ENCODE data around the gene SLC27A3. TPM values are rescaled to one million over a fixed set of nuclear protein-coding genes. Genes with fewer than 3 reads are reported as not detected.

SLC27A3 gene
- total RNA-seq, 1 donor from 2014 or later = 10.8 TPM

GRCh38 chr1:153791648-153792253 is 16.5 kb downstream of the SLC27A3 start:
- Mint-ChIP-seq H3K9me3 (no peaks in the 10 kb centered on the region), H3K4me3 (peak overlapping the region; percentile 12), H3K36me3 (ENCODE audit: low read depth) (peaks cover 3% of the 10 kb centered on the region), H3K27ac (peak overlapping the region; percentile 79), H3K27me3 (ENCODE audit: insufficient read depth) (peaks cover 12% of the 10 kb centered on the region), H3K4me1 (ENCODE audit: low read depth) (peaks cover 36% of the 10 kb centered on the region)
- no peak for DNase-seq (ENCODE audit: low spot score)
- intact Hi-C loops (cut with micrococcal nuclease) = loop anchor here (2.0 to 10.0 kb wide), 4 partner anchors 13 to 481 kb away; partner anchors contain the start of genes HAX1 and NUP210L

- peaks cover 3% of the 10 kb centered on the region for H3K36me3 Mint-ChIP-seq (ENCODE audit: low read depth)
- intact Hi-C loops (cut with micrococcal nuclease) = loop anchor here (5.0 to 10.0 kb wide), 2 partner anchors 362 to 480 kb away; partner anchors contain the start of genes HAX1 and NUP210L
These were observed 17.4 kb downstream of the SLC27A3 start for GRCh38 chr1:153792631-153793041.

GRCh38 chr1:153793261-153793972 is 18.2 kb downstream of the SLC27A3 start:
- no peaks in the 10 kb centered on the region for H3K27me3 Mint-ChIP-seq (ENCODE audit: insufficient read depth)
- no peak overlapping the region for H3K4me3 Mint-ChIP-seq
- peaks cover 3% of the 10 kb centered on the region for H3K36me3 Mint-ChIP-seq (ENCODE audit: low read depth)
- H3K27ac Mint-ChIP-seq = no peak overlapping the region
- intact Hi-C loops (cut with micrococcal nuclease) = loop anchor here (5.0 to 10.0 kb wide), 2 partner anchors 361 to 479 kb away; partner anchors contain the start of genes HAX1 and NUP210L
- DNase-seq (ENCODE audit: low spot score) = no peak
- no peaks in the 10 kb centered on the region for H3K9me3 Mint-ChIP-seq
- H3K4me1 Mint-ChIP-seq (ENCODE audit: low read depth) = peaks cover 43% of the 10 kb centered on the region

More at GRCh38 chr1:153792631-153793041, 17.4 kb downstream of the SLC27A3 start:
- Mint-ChIP-seq H3K27me3 (ENCODE audit: insufficient read depth) (peaks cover 6% of the 10 kb centered on the region), H3K4me3 (no peak overlapping the region), H3K9me3 (no peaks in the 10 kb centered on the region), H3K27ac (no peak overlapping the region), H3K4me1 (ENCODE audit: low read depth) (peaks cover 43% of the 10 kb centered on the region)
- no peak for DNase-seq (ENCODE audit: low spot score)

- no peak overlapping the region for H3K27ac Mint-ChIP-seq
- H3K4me1 Mint-ChIP-seq (ENCODE audit: low read depth) = peaks cover 43% of the 10 kb centered on the region
- intact Hi-C loops (cut with micrococcal nuclease) = loop anchor here (5.0 to 10.0 kb wide), 2 partner anchors 361 to 478 kb away; partner anchors contain the start of genes HAX1 and NUP210L
- H3K27me3 Mint-ChIP-seq (ENCODE audit: insufficient read depth) = no peaks in the 10 kb centered on the region
- no peak for DNase-seq (ENCODE audit: low spot score)
- peaks cover 3% of the 10 kb centered on the region for H3K36me3 Mint-ChIP-seq (ENCODE audit: low read depth)
- H3K4me3 Mint-ChIP-seq = no peak overlapping the region
- no peaks in the 10 kb centered on the region for H3K9me3 Mint-ChIP-seq
These were observed 18.9 kb downstream of the SLC27A3 start for GRCh38 chr1:153793973-153794615.

- peak overlapping the region; percentile 55 for H3K27ac Mint-ChIP-seq
- no peak overlapping the region for H3K4me3 Mint-ChIP-seq
- H3K9me3 Mint-ChIP-seq = no peaks in the 10 kb centered on the region
- H3K27me3 Mint-ChIP-seq (ENCODE audit: insufficient read depth) = no peaks in the 10 kb centered on the region
- DNase-seq (ENCODE audit: low spot score) = no peak
- H3K4me1 Mint-ChIP-seq (ENCODE audit: low read depth) = peaks cover 38% of the 10 kb centered on the region
- peaks cover 3% of the 10 kb centered on the region for H3K36me3 Mint-ChIP-seq (ENCODE audit: low read depth)
- intact Hi-C loops (cut with micrococcal nuclease) = loop anchor here (5.0 to 10.0 kb wide), 2 partner anchors 360 to 478 kb away; partner anchors contain the start of genes HAX1 and NUP210L
These were observed 19.6 kb downstream of the SLC27A3 start for GRCh38 chr1:153794624-153795329.

GRCh38 chr1:153795330-153795837 is 20.2 kb downstream of the SLC27A3 start:
- H3K4me3 Mint-ChIP-seq = no peak overlapping the region
- no peak overlapping the region for H3K27ac Mint-ChIP-seq
- no peaks in the 10 kb centered on the region for H3K9me3 Mint-ChIP-seq
- H3K36me3 Mint-ChIP-seq (ENCODE audit: low read depth) = no peaks in the 10 kb centered on the region
- H3K27me3 Mint-ChIP-seq (ENCODE audit: insufficient read depth) = no peaks in the 10 kb centered on the region
- no peak for DNase-seq (ENCODE audit: low spot score)
- intact Hi-C loops (cut with micrococcal nuclease) = loop anchor here (10.0 kb wide), 1 partner anchor 359 kb away; the partner anchor contains the start of gene NUP210L
- peaks cover 32% of the 10 kb centered on the region for H3K4me1 Mint-ChIP-seq (ENCODE audit: low read depth)

- Mint-ChIP-seq H3K27me3 (ENCODE audit: insufficient read depth) (no peaks in the 10 kb centered on the region), H3K9me3 (no peaks in the 10 kb centered on the region), H3K27ac (no peak overlapping the region), H3K4me3 (no peak overlapping the region), H3K4me1 (ENCODE audit: low read depth) (peaks cover 25% of the 10 kb centered on the region), H3K36me3 (ENCODE audit: low read depth) (no peaks in the 10 kb centered on the region)
- intact Hi-C loops (cut with micrococcal nuclease) = loop anchor here (2.0 to 10.0 kb wide), 3 partner anchors 127 to 359 kb away; partner anchors contain the start of genes GATAD2B, JTB and NUP210L
- DNase-seq (ENCODE audit: low spot score) = no peak
These were observed 21.0 kb downstream of the SLC27A3 start for GRCh38 chr1:153795934-153796785.

GRCh38 chr1:153796786-153797659 is 21.8 kb downstream of the SLC27A3 start:
- intact Hi-C loops (cut with micrococcal nuclease) = loop anchor here (1.0 to 10.0 kb wide), 6 partner anchors 126 to 358 kb away; partner anchors contain the start of genes GATAD2B, JTB, NUP210L and RAB13
- Mint-ChIP-seq H3K27me3 (ENCODE audit: insufficient read depth) (no peaks in the 10 kb centered on the region), H3K27ac (peak overlapping the region; percentile 31), H3K9me3 (no peaks in the 10 kb centered on the region), H3K36me3 (ENCODE audit: low read depth) (no peaks in the 10 kb centered on the region), H3K4me1 (ENCODE audit: low read depth) (peaks cover 17% of the 10 kb centered on the region), H3K4me3 (no peak overlapping the region)
- DNase-seq (ENCODE audit: low spot score) = peak; percentile 69

GRCh38 chr1:153798468-153798780 is 23.2 kb downstream of the SLC27A3 start:
- Mint-ChIP-seq H3K27ac (no peak overlapping the region), H3K9me3 (no peaks in the 10 kb centered on the region), H3K36me3 (ENCODE audit: low read depth) (peaks cover 4% of the 10 kb centered on the region), H3K4me3 (no peak overlapping the region), H3K4me1 (ENCODE audit: low read depth) (peaks cover 18% of the 10 kb centered on the region), H3K27me3 (ENCODE audit: insufficient read depth) (no peaks in the 10 kb centered on the region)
- DNase-seq (ENCODE audit: low spot score) = no peak
- intact Hi-C loops (cut with micrococcal nuclease) = loop anchor here (10.0 kb wide), 1 partner anchor 356 kb away; the partner anchor contains the start of gene NUP210L

GRCh38 chr1:153799016-153799415 is 23.8 kb downstream of the SLC27A3 start:
- Mint-ChIP-seq H3K4me1 (ENCODE audit: low read depth) (peaks cover 22% of the 10 kb centered on the region), H3K36me3 (ENCODE audit: low read depth) (peaks cover 5% of the 10 kb centered on the region), H3K27ac (no peak overlapping the region), H3K27me3 (ENCODE audit: insufficient read depth) (no peaks in the 10 kb centered on the region), H3K4me3 (no peak overlapping the region), H3K9me3 (no peaks in the 10 kb centered on the region)
- intact Hi-C loops (cut with micrococcal nuclease) = loop anchor here (10.0 kb wide), 1 partner anchor 356 kb away; the partner anchor contains the start of gene NUP210L
- no peak for DNase-seq (ENCODE audit: low spot score)

Data from activated T-helper 1 cell treated with anti-CD3 and anti-CD28 coated beads, Interleukin-12 subunit alpha, Interleukin-12 subunit beta, Interleukin-2, Interleukin-4 antibody, amounts not matched to agents 30 ng/mL and 10 ng/mL and 1 ng/mL, durations not matched to agents 14 hours and 24 hours and 36 hours (primary cell).